Measurements from ENCODE around the gene DNASE2B. TPM values are rescaled to one million over a fixed set of nuclear protein-coding genes. Genes with fewer than 3 reads are reported as not detected.

The DNASE2B gene
- total and polyA plus RNA-seq, 2 experiments from 2014 or later = not detected

DNA sequence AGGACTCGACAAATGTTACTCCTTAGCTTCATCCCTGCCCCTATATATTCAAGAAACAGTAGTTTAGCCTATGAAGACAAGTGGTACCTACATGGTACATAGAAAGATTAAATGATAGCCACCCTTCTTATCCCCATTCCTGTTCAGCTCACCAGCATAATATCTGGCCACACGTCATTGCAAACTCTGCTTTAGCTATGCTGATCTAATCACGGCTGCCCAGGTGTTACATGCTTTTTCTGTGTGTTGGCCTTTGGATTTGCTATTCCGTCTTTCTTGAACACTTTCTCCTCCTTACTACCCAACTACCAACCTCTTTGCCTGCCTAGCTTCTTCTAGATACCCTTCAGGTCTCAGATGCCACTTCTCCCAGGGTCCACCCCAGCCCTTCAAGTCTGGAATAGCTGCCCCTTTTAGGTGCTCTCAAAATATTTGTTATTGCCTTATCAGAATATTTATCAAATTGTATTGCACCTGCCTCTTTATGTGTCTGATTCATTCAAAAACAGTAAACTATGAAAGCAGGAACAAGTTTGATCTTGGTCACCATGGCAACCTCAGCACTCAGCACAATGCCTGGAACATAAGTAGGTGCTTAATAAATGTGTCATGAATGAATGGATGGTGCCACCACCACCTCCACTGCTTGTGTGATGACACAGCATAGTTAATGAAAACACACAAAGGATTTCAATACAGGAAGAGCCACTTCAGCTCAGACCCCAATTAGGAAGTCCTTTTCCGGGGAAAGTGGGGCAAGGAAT is 11.4 kb upstream of the DNASE2B start:
- 72% methylated on average over 5 of the region's 5 CpGs for WGBS (ENCODE audit: low lambda C conversion rate, missing lambda C conversion rate)
- no peak overlapping the region for H3K4me2 ChIP-seq

DNA sequence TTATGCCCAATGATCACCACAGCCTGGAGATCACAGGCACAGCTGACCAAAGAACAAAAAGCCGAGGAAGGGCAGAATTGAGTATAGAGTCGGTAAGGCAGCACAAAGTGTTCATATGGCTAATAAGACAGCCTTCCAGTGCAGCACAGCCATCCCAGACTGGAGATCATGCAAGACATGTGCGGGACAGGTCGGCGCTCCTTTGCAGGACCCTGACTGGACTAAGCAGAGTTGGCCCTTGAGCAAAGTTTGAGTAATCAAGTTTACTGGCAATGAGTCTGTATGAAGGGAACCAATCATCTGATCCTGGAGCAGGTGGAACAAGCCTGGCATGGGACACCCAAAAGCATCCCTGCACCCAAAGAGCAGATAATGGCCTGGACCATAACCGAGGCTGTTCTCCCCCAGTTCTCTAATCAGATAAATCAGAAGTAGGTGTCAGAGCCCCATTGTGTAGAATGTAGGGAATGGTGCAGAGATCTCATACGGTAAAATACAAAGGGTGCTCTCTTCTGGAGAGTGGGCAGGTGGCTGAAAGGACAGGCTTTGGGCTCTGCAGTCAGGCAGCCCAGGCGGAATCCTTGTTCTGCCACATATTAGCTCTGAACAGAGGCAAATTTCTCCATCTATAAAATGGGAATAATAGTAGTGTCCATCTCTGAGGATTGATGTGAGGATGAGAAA is 10.7 kb upstream of the DNASE2B start:
- H3K4me1 ChIP-seq (ENCODE audit: insufficient read depth) = no peaks in the 10 kb centered on the region
- no peaks in the 10 kb centered on the region for H4K20me1 ChIP-seq (ENCODE audit: insufficient read depth, poor library complexity, severe bottlenecking)
- no peak overlapping the region for H3K4me2 ChIP-seq
- H2AFZ ChIP-seq = no peak overlapping the region
- H3K9me2 ChIP-seq (replicated peaks; ENCODE audit: insufficient read depth) = no peaks in the 10 kb centered on the region
- no peaks in the 10 kb centered on the region for H3K79me2 ChIP-seq
- H3K36me3 ChIP-seq (replicated peaks; ENCODE audit: insufficient read depth, low read depth) = no peaks in the 10 kb centered on the region
- WGBS (ENCODE audit: low lambda C conversion rate, missing lambda C conversion rate) = 93% methylated on average over 8 of the region's 8 CpGs
- DNase-seq (ENCODE audit: low spot score) = no peak
- H3K9me3 ChIP-seq (ENCODE audit: low read depth) = no peaks in the 10 kb centered on the region
- no peak overlapping the region for H3K4me3 ChIP-seq
- TF ChIP-seq EZH2phosphoT487 (IDR thresholded peaks at IDR 0.05; ENCODE audit: low read depth, severe bottlenecking, unreplicated experiment) = no peak
- TF ChIP-seq, protein P1, sequence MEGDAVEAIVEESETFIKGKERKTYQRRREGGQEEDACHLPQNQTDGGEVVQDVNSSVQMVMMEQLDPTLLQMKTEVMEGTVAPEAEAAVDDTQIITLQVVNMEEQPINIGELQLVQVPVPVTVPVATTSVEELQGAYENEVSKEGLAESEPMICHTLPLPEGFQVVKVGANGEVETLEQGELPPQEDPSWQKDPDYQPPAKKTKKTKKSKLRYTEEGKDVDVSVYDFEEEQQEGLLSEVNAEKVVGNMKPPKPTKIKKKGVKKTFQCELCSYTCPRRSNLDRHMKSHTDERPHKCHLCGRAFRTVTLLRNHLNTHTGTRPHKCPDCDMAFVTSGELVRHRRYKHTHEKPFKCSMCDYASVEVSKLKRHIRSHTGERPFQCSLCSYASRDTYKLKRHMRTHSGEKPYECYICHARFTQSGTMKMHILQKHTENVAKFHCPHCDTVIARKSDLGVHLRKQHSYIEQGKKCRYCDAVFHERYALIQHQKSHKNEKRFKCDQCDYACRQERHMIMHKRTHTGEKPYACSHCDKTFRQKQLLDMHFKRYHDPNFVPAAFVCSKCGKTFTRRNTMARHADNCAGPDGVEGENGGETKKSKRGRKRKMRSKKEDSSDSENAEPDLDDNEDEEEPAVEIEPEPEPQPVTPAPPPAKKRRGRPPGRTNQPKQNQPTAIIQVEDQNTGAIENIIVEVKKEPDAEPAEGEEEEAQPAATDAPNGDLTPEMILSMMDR (IDR thresholded peaks at IDR 0.05; ENCODE audit: poor library complexity) = no peak
- TF ChIP-seq EZH2 (IDR thresholded peaks at IDR 0.05; ENCODE audit: borderline replicate concordance) = no peak
- H3K27me3 ChIP-seq = no peaks in the 10 kb centered on the region
- no peak overlapping the region for H3K27ac ChIP-seq

More for the DNA sequence above, 11.4 kb upstream of the DNASE2B start:
- Histone ChIP-seq H3K36me3 (replicated peaks; ENCODE audit: insufficient read depth, low read depth) (no peaks in the 10 kb centered on the region), H3K27ac (no peak overlapping the region), H3K4me3 (no peak overlapping the region), H3K79me2 (no peaks in the 10 kb centered on the region), H2AFZ (no peak overlapping the region), H3K9me3 (ENCODE audit: low read depth) (no peaks in the 10 kb centered on the region), H3K4me1 (ENCODE audit: insufficient read depth) (no peaks in the 10 kb centered on the region), H3K27me3 (no peaks in the 10 kb centered on the region), H3K9me2 (replicated peaks; ENCODE audit: insufficient read depth) (no peaks in the 10 kb centered on the region), H4K20me1 (ENCODE audit: insufficient read depth, poor library complexity, severe bottlenecking) (no peaks in the 10 kb centered on the region)
- no peak for DNase-seq (ENCODE audit: low spot score)
- TF ChIP-seq, protein P1 (IDR thresholded peaks at IDR 0.05; ENCODE audit: poor library complexity) = no peak
- no peak for TF ChIP-seq EZH2 (IDR thresholded peaks at IDR 0.05; ENCODE audit: borderline replicate concordance)
- no peak for TF ChIP-seq EZH2phosphoT487 (IDR thresholded peaks at IDR 0.05; ENCODE audit: low read depth, severe bottlenecking, unreplicated experiment)

DNA sequence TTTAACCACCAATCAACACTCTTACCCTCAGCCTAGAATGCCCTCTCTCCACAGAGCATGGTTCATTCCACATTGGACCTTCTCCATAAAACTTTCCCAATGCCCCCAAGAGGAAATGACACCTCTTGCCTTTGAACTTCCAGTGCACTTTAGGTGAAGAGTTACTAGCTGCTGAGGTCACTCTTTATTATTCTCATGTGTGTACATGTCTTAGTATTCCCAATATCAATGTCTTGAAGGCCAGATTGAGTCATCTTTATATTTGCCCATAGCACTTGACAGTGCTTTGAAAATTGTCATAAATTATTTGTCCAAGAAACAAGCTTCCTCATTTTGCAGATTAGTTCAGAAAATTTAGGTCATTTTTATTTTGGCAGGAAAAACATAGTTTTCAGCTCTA is 8.1 kb upstream of the DNASE2B start:
- H3K27me3 ChIP-seq = no peaks in the 10 kb centered on the region
- H3K79me2 ChIP-seq = no peaks in the 10 kb centered on the region
- H4K20me1 ChIP-seq (ENCODE audit: insufficient read depth, poor library complexity, severe bottlenecking) = no peaks in the 10 kb centered on the region
- H2AFZ ChIP-seq = no peak overlapping the region
- H3K27ac ChIP-seq = no peak overlapping the region
- no peaks in the 10 kb centered on the region for H3K9me3 ChIP-seq (ENCODE audit: low read depth)
- no peaks in the 10 kb centered on the region for H3K36me3 ChIP-seq (replicated peaks; ENCODE audit: insufficient read depth, low read depth)
- H3K4me3 ChIP-seq = no peak overlapping the region
- no peak for DNase-seq (ENCODE audit: low spot score)
- no peaks in the 10 kb centered on the region for H3K4me1 ChIP-seq (ENCODE audit: insufficient read depth)
- no peak overlapping the region for H3K4me2 ChIP-seq
- TF ChIP-seq, protein P1 (IDR thresholded peaks at IDR 0.05; ENCODE audit: poor library complexity) = no peak
- TF ChIP-seq EZH2 (IDR thresholded peaks at IDR 0.05; ENCODE audit: borderline replicate concordance) (no peak), EZH2phosphoT487 (IDR thresholded peaks at IDR 0.05; ENCODE audit: low read depth, severe bottlenecking, unreplicated experiment) (no peak)
- no peaks in the 10 kb centered on the region for H3K9me2 ChIP-seq (replicated peaks; ENCODE audit: insufficient read depth)
